Measurements from ENCODE around the gene WDR59.
A peak's percentile ranks its signal among the peaks of the same experiment; 100 is the strongest.
"Not testable (repeated sequence)": the region's sequence is repeated elsewhere in the genome, so short reads cannot be mapped to it uniquely, and the experiment has no call there.

The WDR59 gene

DNA sequence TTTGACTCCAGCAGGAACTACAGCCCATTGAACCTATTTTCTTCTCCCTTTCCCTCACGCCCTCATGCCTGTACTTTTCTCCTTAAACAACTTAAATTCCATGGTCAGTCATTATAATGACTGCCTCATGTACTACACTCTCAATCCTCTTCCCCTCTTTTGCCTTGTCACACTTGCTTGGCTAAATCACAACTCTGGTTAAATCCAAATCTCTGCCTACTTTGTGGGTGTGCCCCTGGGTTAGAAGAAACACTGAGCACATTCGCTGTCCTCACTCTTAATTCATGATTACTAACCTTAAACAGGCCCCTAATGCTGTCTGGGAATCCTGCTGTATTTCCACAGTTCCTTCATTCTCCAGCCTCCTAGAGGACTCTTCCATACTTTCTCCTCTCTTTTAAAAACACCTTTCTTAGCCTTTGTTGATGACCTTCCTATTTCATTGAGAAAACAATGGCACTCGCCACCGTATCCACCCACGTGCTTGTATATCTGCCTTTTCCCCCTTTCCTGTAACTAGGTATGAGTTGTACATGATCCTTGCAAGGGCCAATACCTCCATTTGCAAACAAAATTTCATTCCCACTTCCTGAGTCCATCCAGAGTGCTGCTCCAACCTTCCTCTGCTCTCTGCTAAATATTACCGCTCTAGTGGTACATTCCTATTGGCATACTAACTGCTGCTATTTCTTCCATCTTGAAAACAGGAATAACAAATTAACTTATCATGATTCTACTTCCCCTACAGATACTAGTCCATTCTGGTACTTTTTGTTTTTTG, 42.8 kb upstream of the WDR59 start:
- Histone ChIP-seq H3K4me1 (ENCODE audit: low read depth, poor library complexity, severe bottlenecking) (peaks cover 14% of the 10 kb centered on the region), H3K4me2 (no peak overlapping the region), H3K27me3 (ENCODE audit: insufficient read depth, low read depth) (no peaks in the 10 kb centered on the region), H4K20me1 (ENCODE audit: insufficient read depth) (no peaks in the 10 kb centered on the region), H3K36me3 (ENCODE audit: insufficient read depth) (no peaks in the 10 kb centered on the region), H3K27ac (no peak overlapping the region), H3K4me3 (IDR thresholded peaks at IDR 0.05; ENCODE audit: insufficient read depth, low read depth, low read length) (no peak overlapping the region), H3K79me2 (ENCODE audit: insufficient read depth, low read depth) (no peaks in the 10 kb centered on the region), H2AFZ (ENCODE audit: low read depth) (no peak overlapping the region), H3K9ac (no peak overlapping the region)
- TF ChIP-seq, protein P1, sequence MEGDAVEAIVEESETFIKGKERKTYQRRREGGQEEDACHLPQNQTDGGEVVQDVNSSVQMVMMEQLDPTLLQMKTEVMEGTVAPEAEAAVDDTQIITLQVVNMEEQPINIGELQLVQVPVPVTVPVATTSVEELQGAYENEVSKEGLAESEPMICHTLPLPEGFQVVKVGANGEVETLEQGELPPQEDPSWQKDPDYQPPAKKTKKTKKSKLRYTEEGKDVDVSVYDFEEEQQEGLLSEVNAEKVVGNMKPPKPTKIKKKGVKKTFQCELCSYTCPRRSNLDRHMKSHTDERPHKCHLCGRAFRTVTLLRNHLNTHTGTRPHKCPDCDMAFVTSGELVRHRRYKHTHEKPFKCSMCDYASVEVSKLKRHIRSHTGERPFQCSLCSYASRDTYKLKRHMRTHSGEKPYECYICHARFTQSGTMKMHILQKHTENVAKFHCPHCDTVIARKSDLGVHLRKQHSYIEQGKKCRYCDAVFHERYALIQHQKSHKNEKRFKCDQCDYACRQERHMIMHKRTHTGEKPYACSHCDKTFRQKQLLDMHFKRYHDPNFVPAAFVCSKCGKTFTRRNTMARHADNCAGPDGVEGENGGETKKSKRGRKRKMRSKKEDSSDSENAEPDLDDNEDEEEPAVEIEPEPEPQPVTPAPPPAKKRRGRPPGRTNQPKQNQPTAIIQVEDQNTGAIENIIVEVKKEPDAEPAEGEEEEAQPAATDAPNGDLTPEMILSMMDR (conservative IDR thresholded peaks at IDR 0.05; ENCODE audit: low read depth, low read length): no peak

DNA sequence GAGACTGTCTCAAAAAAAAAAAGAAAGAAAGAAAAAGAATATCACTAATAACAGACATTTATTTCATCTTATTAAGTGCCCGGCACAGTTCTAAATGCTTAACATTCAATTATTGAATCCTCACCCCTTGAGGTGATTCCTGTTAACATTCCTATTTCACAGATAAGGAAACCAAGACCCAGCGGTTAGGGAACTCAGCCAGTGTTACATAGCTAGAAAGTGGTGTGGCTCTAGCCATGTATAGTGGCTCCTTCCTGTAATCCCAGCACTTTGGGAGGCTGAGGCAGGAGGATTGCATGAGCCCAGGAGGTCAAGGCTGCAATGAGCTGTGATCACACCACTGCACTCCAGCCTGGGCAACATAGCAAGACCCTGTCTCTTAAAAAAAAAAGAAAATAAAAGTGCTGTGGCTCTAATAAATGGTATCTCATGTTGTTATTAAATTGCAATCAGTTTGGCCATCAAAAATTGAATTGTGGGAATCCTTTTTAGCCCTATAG, 42.0 kb upstream of the WDR59 start:
- no peak overlapping the region for H3K4me3 ChIP-seq (IDR thresholded peaks at IDR 0.05; ENCODE audit: insufficient read depth, low read depth, low read length)
- H3K27me3 ChIP-seq (ENCODE audit: insufficient read depth, low read depth): no peaks in the 10 kb centered on the region
- H3K4me2 ChIP-seq: no peak overlapping the region
- peaks cover 14% of the 10 kb centered on the region for H3K4me1 ChIP-seq (ENCODE audit: low read depth, poor library complexity, severe bottlenecking)
- H3K79me2 ChIP-seq (ENCODE audit: insufficient read depth, low read depth): no peaks in the 10 kb centered on the region
- H3K9ac ChIP-seq: no peak overlapping the region
- TF ChIP-seq, protein P1 (conservative IDR thresholded peaks at IDR 0.05; ENCODE audit: low read depth, low read length): no peak
- H3K27ac ChIP-seq: no peak overlapping the region
- H3K36me3 ChIP-seq (ENCODE audit: insufficient read depth): no peaks in the 10 kb centered on the region
- no peaks in the 10 kb centered on the region for H4K20me1 ChIP-seq (ENCODE audit: insufficient read depth)
- H2AFZ ChIP-seq (ENCODE audit: low read depth): no peak overlapping the region

DNA sequence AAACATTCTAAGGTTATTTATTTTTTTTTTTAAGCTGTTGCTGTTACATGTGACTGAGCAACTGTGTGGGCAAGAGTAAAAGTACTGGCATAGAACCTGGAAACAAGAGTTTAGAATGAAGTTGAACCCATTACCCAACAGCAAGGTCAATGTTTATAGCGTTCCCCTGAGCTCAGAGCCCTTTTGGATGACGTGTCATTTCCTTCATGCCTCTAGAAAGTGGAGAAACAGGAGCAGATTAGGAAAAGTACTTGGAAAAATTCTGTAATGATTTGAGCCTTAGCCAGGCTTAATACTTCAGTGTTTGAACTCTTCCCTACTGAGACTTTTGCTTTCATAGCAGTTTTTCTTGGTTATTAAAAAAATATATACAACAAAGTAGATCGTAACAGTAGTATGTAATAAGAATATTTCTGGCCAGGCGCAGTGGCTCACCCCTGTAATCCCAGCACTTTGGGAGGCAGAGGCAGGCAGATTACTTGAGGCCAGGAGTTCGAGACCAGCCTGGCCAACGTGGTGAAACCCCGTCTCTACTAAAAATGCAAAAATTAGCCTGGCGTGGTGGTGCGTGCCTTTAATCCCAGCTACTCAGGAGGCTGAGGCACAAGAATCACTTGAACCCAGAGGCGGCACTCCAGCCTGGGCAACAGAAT, 41.4 kb upstream of the WDR59 start:
- not testable (repeated sequence) for H3K4me3 ChIP-seq (IDR thresholded peaks at IDR 0.05; ENCODE audit: insufficient read depth, low read depth, low read length); H3K27ac ChIP-seq; H3K36me3 ChIP-seq (ENCODE audit: insufficient read depth); H4K20me1 ChIP-seq (ENCODE audit: insufficient read depth); H3K27me3 ChIP-seq (ENCODE audit: insufficient read depth, low read depth); H2AFZ ChIP-seq (ENCODE audit: low read depth); H3K4me2 ChIP-seq; H3K79me2 ChIP-seq (ENCODE audit: insufficient read depth, low read depth); H3K9ac ChIP-seq
- peaks cover 14% of the 10 kb centered on the region for H3K4me1 ChIP-seq (ENCODE audit: low read depth, poor library complexity, severe bottlenecking)

DNA sequence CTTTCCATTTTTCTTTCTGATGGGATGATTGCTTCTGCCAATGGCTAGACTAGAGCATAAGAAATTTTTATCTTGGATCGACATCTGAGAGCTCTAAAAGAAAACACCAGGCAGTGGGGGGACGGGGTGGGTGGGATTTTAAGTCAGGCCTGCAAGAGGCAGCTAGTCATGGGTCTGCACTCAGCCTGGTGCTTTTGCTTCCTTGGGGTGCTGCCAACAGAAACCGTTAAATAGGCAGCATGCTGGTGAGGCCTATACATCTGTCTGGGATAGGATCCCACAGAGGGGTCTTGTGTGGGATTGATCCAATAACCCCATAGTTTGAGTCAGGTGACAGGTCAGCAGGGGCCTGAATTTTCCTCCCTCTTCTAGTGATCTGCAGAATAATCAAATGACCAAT, 40.8 kb upstream of the WDR59 start:
- H2AFZ ChIP-seq (ENCODE audit: low read depth): no peak overlapping the region
- H3K36me3 ChIP-seq (ENCODE audit: insufficient read depth): no peaks in the 10 kb centered on the region
- no peaks in the 10 kb centered on the region for H3K27me3 ChIP-seq (ENCODE audit: insufficient read depth, low read depth)
- H3K79me2 ChIP-seq (ENCODE audit: insufficient read depth, low read depth): no peaks in the 10 kb centered on the region
- no peak overlapping the region for H3K4me3 ChIP-seq (IDR thresholded peaks at IDR 0.05; ENCODE audit: insufficient read depth, low read depth, low read length)
- H3K4me2 ChIP-seq: no peak overlapping the region
- H4K20me1 ChIP-seq (ENCODE audit: insufficient read depth): no peaks in the 10 kb centered on the region
- TF ChIP-seq, protein P1 (conservative IDR thresholded peaks at IDR 0.05; ENCODE audit: low read depth, low read length): no peak
- H3K9ac ChIP-seq: no peak overlapping the region
- H3K4me1 ChIP-seq (ENCODE audit: low read depth, poor library complexity, severe bottlenecking): peaks cover 14% of the 10 kb centered on the region
- no peak overlapping the region for H3K27ac ChIP-seq

DNA sequence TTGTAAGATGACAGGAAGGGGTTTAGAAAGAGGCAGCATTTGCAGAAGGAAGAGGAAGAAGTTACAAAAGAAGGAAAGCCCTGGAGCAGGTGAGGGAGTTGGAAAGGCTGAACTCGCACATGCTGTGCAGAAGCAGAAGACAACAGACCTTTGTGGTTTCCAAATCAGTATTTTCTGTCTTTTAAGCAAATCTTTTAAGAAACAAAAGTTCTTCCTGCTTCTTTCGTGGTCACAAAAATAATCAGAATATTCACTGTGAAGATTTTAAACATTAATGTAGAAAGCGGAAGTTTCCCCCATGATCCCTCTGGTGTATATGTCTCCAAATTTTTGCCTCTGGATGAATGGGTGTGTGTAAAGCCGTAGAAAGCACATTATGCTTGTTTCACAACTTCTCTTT, 39.7 kb upstream of the WDR59 start:
- H3K36me3 ChIP-seq (ENCODE audit: insufficient read depth): no peaks in the 10 kb centered on the region
- H3K4me1 ChIP-seq (ENCODE audit: low read depth, poor library complexity, severe bottlenecking): peaks cover 14% of the 10 kb centered on the region
- TF ChIP-seq, protein P1 (conservative IDR thresholded peaks at IDR 0.05; ENCODE audit: low read depth, low read length): no peak
- no peaks in the 10 kb centered on the region for H4K20me1 ChIP-seq (ENCODE audit: insufficient read depth)
- H2AFZ ChIP-seq (ENCODE audit: low read depth): no peak overlapping the region
- H3K79me2 ChIP-seq (ENCODE audit: insufficient read depth, low read depth): no peaks in the 10 kb centered on the region
- no peak overlapping the region for H3K27ac ChIP-seq
- no peak overlapping the region for H3K9ac ChIP-seq
- no peaks in the 10 kb centered on the region for H3K27me3 ChIP-seq (ENCODE audit: insufficient read depth, low read depth)
- peak overlapping the region; percentile 29; the same call in 1 of the 2 replicates for H3K4me2 ChIP-seq
- H3K4me3 ChIP-seq (IDR thresholded peaks at IDR 0.05; ENCODE audit: insufficient read depth, low read depth, low read length): no peak overlapping the region

All from KMS-11 (cell line).